ENCODE data around the gene SULF2. TPM values are rescaled to one million over a fixed set of nuclear protein-coding genes. Genes with fewer than 3 reads are reported as not detected.

SULF2 gene
- total RNA-seq, 1 donor from 2014 or later = 62.1 TPM

DNA sequence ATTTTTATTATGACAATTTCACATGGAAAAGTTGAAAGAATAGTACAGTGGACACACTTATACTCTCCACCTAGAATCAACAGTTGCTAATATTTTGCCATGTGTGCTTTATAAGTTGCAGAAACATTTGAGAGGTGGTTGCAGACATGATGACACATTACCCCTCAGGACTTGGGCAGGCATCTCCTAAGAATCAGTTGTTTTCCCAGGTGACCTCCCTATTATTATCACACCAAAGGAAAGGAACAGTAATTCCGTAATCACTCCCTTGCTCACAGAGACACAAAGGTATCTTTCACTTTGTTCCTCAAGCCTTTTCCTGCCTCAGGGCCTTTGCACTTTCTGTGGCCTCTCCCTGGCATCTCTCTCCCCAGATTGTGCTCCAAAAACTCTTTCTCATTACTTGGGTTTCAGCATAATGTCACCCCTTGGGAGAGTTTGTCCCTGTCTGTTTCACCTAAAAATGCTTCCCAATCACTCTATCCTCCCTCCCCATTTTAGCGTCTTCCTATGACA lies 5.9 kb upstream of the SULF2 start:
- no peaks in the 10 kb centered on the region for H3K36me3 Mint-ChIP-seq (ENCODE audit: low read depth, unreplicated experiment)
- no peaks in the 10 kb centered on the region for H3K4me1 Mint-ChIP-seq (ENCODE audit: unreplicated experiment)
- no peak overlapping the region for H3K27ac Mint-ChIP-seq (ENCODE audit: unreplicated experiment)
- no peak for DNase-seq (ENCODE audit: low spot score)
- H3K27me3 Mint-ChIP-seq (ENCODE audit: unreplicated experiment) = peaks cover 1% of the 10 kb centered on the region
- H3K4me3 Mint-ChIP-seq (ENCODE audit: unreplicated experiment) = no peak overlapping the region
- TF ChIP-seq, protein P1, sequence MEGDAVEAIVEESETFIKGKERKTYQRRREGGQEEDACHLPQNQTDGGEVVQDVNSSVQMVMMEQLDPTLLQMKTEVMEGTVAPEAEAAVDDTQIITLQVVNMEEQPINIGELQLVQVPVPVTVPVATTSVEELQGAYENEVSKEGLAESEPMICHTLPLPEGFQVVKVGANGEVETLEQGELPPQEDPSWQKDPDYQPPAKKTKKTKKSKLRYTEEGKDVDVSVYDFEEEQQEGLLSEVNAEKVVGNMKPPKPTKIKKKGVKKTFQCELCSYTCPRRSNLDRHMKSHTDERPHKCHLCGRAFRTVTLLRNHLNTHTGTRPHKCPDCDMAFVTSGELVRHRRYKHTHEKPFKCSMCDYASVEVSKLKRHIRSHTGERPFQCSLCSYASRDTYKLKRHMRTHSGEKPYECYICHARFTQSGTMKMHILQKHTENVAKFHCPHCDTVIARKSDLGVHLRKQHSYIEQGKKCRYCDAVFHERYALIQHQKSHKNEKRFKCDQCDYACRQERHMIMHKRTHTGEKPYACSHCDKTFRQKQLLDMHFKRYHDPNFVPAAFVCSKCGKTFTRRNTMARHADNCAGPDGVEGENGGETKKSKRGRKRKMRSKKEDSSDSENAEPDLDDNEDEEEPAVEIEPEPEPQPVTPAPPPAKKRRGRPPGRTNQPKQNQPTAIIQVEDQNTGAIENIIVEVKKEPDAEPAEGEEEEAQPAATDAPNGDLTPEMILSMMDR (IDR thresholded peaks at IDR 0.05; ENCODE audit: unreplicated experiment) = no peak
- H3K9me3 Mint-ChIP-seq (ENCODE audit: unreplicated experiment) = no peaks in the 10 kb centered on the region

DNA sequence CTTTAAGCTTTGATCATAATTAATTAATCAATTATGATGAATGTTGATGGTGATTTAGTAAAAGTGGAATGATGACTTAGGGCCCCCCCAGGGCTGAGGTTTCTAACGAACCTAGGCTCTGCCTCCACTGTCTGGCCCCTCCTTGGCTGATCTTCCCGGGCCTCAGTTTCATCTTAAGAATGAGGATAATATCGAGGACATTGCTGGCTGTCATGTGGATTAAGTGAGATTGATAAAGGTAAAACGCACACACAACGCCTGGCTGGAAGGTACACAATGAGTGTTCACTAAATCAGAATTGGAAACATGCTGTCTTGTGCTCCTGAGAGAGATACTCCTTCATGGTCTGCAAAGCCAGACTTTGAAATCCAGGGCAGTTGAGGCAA lies 5.3 kb upstream of the SULF2 start:
- H3K4me1 Mint-ChIP-seq (ENCODE audit: unreplicated experiment) = no peaks in the 10 kb centered on the region
- TF ChIP-seq, protein P1 (IDR thresholded peaks at IDR 0.05; ENCODE audit: unreplicated experiment) = no peak
- H3K4me3 Mint-ChIP-seq (ENCODE audit: unreplicated experiment) = no peak overlapping the region
- no peak overlapping the region for H3K27ac Mint-ChIP-seq (ENCODE audit: unreplicated experiment)
- DNase-seq (ENCODE audit: low spot score) = no peak
- peaks cover 1% of the 10 kb centered on the region for H3K27me3 Mint-ChIP-seq (ENCODE audit: unreplicated experiment)
- H3K36me3 Mint-ChIP-seq (ENCODE audit: low read depth, unreplicated experiment) = no peaks in the 10 kb centered on the region
- no peaks in the 10 kb centered on the region for H3K9me3 Mint-ChIP-seq (ENCODE audit: unreplicated experiment)

GRCh38 chr20:47789764-47790579 lies 4.7 kb upstream of the SULF2 start:
- Mint-ChIP-seq H3K36me3 (ENCODE audit: low read depth, unreplicated experiment) (no peaks in the 10 kb centered on the region), H3K9me3 (ENCODE audit: unreplicated experiment) (no peaks in the 10 kb centered on the region), H3K4me1 (ENCODE audit: unreplicated experiment) (no peaks in the 10 kb centered on the region), H3K27me3 (ENCODE audit: unreplicated experiment) (peaks cover 1% of the 10 kb centered on the region), H3K27ac (ENCODE audit: unreplicated experiment) (no peak overlapping the region), H3K4me3 (ENCODE audit: unreplicated experiment) (no peak overlapping the region)
- no peak for DNase-seq (ENCODE audit: low spot score)
- TF ChIP-seq, protein P1 (IDR thresholded peaks at IDR 0.05; ENCODE audit: unreplicated experiment) = no peak

GRCh38 chr20:47789081-47789763 lies 3.9 kb upstream of the SULF2 start:
- TF ChIP-seq, protein P1 (IDR thresholded peaks at IDR 0.05; ENCODE audit: unreplicated experiment) = no peak
- H3K4me1 Mint-ChIP-seq (ENCODE audit: unreplicated experiment) = peaks cover 3% of the 10 kb centered on the region
- no peaks in the 10 kb centered on the region for H3K36me3 Mint-ChIP-seq (ENCODE audit: low read depth, unreplicated experiment)
- no peaks in the 10 kb centered on the region for H3K9me3 Mint-ChIP-seq (ENCODE audit: unreplicated experiment)
- no peak for DNase-seq (ENCODE audit: low spot score)
- H3K4me3 Mint-ChIP-seq (ENCODE audit: unreplicated experiment) = no peak overlapping the region
- H3K27ac Mint-ChIP-seq (ENCODE audit: unreplicated experiment) = no peak overlapping the region
- peaks cover 1% of the 10 kb centered on the region for H3K27me3 Mint-ChIP-seq (ENCODE audit: unreplicated experiment)

DNA sequence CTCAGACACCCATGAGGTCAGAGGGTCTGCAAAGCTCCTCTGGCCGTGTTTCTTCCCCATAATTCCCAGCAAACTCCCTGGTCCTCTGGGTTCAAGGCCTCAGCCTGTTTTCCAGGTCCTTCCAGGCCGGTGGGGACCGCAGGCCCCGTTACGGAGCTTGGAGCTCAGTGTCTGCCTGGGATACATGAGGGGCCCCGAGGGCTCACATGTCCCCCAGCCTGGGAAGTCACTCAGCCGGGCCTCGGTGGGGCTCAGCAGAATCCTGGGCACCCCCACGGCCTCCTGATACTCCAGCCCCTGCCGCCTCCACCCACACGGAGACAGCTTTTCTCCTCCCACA lies 3.4 kb upstream of the SULF2 start:
- H3K27me3 Mint-ChIP-seq (ENCODE audit: unreplicated experiment) = peaks cover 5% of the 10 kb centered on the region
- H3K4me1 Mint-ChIP-seq (ENCODE audit: unreplicated experiment) = peaks cover 8% of the 10 kb centered on the region
- no peak overlapping the region for H3K4me3 Mint-ChIP-seq (ENCODE audit: unreplicated experiment)

More for the DNA sequence above, 3.4 kb upstream of the SULF2 start:
- DNase-seq (ENCODE audit: low spot score) = no peak
- H3K36me3 Mint-ChIP-seq (ENCODE audit: low read depth, unreplicated experiment) = no peaks in the 10 kb centered on the region
- TF ChIP-seq, protein P1 (IDR thresholded peaks at IDR 0.05; ENCODE audit: unreplicated experiment) = no peak
- H3K27ac Mint-ChIP-seq (ENCODE audit: unreplicated experiment) = no peak overlapping the region
- H3K9me3 Mint-ChIP-seq (ENCODE audit: unreplicated experiment) = no peaks in the 10 kb centered on the region

Measured in endothelial cell (in vitro differentiated cells).